NCI-H187 (cell line): ENCODE data around the gene GALNT10.

ENCODE experiments used
- DNase-seq, 2 experiments: peaks; one replicate each; lab custom pipeline; 2025; lab: John Stamatoyannopoulos, UW

Gene GALNT10

DNA sequence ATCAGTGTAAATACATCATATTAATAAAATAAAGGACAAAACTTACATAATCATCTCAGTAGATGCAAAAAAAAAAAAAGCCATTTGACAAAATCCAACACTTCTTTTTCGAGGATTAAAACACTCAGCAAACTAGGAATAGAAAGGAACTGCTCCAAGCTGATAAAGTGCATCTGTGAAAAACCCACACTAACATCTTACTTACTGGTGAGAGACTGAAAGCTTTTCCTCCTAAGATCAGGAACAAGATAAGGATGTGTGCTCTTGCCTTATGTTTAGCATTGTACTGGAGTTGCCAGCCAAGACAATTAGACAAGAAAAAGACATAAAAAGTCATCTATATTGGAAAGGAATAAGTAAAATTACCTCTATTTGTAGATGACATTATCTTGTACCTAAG lies 135.0 kb downstream of the GALNT10 start:
- DNase-seq, result no peak

DNA sequence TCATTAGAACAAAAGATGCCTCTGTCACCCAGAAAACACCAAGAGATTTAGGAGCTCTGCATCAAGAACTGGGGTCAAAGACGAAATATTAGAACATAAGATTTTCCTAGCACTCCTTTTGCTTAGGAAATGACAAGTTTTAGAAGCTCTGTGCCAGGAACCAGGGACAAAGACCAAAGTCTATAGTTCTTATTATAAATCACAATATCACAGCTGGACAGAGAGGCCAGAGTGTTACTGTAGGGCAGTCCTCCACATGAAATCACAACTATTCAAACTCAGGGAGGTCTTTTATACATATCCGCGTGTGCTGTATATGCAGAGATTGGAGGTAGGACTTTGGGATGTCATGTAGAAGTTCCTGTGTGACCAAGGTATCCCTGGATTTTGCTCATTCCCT lies 138.5 kb downstream of the GALNT10 start:
- DNase-seq, result no peak

DNA sequence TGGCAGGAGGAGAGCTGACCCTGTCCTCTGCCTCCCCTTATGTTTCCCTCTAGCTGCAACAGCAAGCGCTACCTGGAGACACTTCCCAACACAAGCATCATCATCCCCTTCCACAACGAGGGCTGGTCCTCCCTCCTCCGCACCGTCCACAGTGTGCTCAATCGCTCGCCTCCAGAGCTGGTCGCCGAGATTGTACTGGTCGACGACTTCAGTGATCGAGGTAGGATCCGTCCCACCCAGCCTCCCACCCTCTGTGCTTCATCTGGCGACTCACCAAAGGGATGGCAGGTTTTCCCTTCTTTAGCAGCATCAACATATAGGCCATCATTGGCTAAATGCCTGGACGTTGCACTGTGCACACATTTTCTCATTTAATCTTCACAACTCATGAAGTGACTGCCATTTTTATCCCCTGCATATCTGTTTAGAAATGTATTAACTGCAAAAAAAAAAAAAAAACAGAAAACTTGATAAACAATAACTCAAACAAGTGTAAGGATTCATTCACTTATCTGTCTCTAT lies 139.0 kb downstream of the GALNT10 start:
- no peak for DNase-seq

DNA sequence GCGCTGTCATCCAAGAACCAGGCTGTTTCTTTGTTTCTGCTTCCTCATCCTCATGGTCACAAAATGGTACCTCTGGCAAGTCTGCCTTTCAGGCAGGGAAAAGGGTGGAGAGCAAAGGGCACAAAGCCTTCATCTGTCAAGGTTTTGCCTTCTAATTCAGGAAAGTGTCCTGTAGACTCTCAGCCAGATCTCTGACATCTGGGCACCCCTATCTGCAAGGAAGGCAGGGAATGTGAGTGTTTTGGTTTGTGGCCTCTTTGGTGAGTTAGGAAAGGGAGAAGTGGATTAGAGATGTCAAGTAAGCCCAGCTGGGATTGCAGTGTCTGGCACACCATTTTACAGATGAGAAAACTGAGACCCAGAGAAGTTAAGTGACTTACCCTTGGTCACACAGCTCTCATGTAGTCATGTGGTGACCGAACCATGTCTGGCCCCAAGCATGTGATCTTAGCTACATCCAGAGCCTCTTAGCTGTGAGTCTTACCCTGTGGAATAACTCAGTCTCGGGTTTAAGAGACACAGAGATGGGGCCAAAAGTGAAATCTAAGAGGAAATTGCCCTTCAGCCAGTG lies 139.6 kb downstream of the GALNT10 start:
- no peak for DNase-seq

DNA sequence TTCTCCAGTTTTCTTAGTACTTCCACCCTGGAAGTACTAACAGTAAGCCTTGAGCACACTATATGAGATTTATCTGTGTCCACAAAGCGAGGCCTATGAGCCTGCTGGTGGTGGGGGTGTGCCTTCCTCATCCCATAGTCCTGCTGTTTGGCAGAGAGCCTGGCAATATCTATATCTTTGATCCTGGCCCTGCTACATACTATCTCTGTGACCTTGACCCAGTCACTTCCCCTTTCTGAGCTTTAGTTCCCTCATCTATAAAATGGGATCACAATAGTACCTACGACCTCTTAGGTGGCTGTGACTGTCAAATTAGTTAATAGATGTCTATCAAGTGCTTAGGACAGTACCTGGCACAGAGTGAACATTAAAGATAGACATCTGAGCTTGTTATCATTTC lies 140.7 kb downstream of the GALNT10 start:
- DNase-seq, result no peak

DNA sequence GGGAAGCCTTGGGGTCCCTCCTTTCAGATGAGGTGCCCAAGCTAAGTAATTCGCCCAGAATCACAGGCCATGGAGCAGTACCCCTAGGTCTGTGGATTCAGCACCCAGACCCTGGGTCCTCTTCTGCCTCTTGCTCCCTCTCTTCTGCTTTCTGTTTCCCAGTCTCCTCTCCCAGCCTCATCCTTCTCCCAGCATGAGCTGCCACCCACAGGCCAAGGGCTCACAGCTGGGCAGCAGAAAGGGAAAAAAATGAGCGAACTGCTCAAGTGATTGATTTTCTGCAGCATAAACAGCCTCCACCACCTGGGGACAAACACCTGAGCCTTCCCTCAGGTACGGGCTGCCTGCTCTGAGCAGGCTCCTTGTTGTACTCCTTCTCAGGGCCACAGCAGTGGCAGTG lies 141.4 kb downstream of the GALNT10 start:
- DNase-seq, result no peak

DNA sequence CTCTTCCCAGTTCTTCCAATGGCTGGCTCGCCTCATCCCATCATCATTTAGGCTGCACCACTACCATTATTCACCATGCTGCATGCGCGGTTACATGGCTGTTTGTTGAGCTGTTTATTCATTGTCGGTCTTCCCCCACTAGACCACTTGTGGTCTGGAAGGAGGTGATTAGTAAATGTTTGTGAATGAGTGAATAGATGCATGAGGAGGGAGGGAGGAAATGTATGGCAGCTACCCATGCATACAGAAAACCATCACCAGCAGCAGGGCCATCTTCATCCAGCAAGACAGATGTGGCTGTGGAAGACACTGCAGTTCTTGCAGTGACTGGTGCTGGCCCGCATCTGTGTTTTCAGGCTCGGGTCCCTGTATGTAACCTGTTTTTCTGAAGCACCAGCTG lies 141.9 kb downstream of the GALNT10 start:
- peak in 1 of 2 experiments; percentile 4 for DNase-seq

DNA sequence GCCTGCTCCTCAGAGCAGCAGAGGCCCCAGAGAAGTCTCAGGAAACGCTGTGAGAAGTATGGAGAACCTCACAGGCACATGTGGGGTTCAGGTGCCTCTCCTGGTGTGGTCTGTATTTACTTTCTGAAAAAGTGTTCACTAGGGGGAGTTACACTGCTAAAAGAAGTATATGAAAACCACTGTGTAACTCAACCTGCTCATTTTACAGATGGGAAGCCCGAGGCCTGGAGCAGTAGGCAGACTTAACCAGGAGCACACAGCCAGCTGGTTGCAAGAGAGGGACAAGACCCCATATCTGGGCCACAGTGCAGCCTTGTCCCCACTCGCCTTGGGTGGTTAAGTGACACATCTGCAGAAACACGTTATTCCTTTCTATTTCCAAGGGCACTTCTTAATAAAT lies 142.5 kb downstream of the GALNT10 start:
- no peak for DNase-seq

DNA sequence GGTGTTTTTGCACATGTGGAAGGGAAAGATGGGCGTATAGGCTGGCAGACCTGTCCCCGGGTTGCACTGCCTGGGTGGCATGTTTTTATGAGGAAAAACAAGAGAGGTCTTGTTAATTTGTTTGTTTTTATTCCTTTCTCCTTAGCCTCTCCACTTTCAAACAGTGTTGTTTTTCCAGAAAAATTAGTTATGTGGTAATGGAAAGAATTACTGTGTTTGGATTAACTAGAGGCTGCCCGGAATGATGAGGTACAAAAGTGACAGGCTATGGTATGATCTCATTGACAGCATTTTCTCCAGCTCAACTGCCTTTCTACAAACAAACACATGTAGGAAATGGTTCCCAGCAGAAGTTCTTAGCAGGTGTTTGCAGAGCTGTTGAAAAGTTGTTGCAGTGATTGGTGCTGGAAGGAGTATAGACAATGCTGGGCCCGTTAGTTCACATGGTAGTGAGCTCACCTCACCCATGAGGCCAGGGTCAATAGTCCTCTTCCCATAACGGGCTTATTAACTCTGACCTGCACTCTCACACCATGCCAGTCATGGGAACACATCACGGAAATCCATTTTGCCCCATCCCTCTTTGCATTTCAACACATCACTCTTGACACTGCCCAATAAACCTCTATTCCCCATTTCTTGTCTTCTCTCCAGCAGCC lies 144.0 kb downstream of the GALNT10 start:
- no peak for DNase-seq

DNA sequence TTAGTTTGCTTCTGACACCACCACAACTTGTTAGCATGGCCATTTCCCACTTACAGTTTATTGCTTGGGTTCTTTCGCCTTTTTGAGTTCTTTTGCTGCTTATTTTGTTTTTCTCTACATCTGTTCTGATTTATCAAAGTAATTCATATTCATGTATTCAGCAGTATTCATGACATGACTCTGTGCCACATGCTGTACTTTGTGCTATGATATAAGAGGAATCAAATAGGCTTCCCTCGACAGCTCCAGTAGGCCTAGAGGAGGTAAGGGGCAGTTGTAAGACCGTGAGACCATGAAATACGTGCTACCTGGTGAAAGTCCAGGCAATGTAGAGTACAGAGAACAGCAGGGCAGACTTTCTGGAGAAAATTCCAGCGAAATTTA lies 144.5 kb downstream of the GALNT10 start:
- DNase-seq, result no peak

DNA sequence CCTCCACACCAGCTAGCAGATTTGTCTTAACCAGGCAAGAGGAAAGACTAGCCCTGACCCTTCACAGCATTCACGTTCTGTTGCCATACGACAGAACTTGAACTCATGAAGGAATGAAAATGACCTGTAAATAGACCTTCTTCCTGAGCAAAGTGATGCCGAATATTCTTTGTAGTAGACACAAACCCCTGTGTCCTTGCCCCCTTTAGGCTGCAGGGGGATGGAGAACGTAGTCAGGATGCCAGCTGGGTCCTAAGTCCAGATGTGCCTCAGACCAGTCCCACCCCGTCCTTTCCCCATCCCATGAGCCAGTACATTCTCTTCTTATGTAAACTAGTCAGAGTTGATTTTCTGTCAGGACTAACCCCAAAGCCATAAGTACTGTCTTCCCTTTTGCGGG lies 151.1 kb downstream of the GALNT10 start:
- DNase-seq, result no peak

DNA sequence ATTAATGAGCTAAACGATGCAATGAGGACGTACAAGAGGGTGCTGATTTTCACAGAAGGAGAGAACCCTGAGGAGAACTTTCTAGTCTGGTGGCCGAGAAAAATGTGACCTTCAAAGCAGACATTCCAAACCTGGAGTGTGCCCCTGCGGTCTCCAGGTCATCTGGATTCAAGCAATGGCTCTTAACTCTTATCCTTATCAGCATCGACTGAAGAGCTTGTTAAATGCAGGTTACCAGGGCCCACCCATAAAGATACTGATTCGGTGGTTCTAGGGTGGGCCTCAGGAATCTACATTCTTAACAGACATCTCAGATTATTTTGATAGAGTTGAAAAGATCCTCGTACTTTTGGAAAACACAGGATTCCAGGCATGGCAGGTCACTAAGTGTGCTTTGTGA lies 151.7 kb downstream of the GALNT10 start:
- no peak for DNase-seq

DNA sequence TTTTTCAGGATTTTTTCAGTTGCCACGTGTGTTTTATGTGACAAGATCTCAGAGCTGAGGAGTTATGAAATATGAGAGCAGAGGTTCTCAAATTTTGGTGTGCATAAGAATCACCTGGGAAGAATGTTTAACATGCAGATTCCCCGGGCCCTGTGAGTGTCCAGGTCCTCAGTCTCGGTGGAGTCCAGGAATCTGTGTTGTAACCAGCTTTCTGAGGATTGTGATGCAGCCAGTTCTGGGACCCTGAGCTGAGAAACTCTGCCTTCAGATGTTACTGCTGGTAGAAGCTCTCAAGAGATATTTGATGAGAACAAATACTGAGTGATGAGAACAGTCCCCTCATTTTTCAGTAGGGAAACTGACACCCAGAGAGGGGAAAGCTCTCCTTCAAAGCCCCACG lies 152.4 kb downstream of the GALNT10 start:
- DNase-seq, result no peak

DNA sequence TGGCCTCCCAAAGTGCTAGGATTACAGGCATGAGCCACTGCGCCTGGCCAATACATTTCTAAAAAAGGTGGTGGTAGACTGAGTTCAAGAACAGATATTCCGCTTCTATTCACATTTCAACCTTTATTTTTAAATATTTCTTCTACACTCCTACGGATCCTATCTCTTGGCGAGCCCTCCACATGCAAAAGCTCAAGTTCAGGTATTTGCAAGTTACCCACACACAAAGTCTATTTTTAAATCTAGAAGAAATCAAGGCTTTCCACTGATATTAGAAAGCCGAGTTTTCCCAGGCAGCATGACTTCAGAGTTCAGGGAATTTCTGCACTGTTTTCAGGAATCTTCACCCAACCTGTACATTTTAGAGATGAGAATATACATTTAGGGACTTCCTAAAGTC lies 153.9 kb downstream of the GALNT10 start:
- no peak for DNase-seq

DNA sequence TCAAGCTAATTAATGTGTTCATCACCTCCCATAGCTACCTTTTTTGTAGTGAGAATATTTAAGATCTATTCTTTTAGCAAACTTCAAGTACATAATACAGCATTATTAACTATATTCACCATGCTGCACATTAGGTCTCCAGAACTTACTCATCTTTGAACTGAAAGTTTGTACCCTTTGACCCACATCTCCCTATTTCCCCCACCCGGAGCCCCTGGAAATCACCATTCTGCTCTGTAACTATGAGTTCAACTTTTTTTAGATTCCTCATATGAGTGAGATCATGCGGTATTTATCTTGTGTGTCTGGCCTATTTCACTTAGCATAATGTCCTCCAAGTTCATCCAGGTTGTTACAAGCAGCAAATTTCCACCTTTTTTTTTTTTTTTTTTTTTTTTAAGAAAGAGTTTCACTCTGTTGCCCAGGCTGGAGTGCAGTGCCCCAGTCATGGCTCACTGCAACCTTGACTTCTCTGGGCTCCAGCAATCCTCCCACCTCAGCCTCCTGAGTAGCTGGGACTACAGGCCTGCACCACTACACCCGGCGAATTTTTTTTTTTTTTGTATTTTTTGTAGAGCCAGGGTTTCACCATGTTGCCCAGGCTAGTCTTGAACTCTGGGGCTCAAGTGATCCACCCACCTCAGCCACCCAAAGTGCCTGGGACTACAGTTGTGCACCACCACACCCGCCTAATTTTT lies 154.9 kb downstream of the GALNT10 start:
- DNase-seq, result no peak

DNA sequence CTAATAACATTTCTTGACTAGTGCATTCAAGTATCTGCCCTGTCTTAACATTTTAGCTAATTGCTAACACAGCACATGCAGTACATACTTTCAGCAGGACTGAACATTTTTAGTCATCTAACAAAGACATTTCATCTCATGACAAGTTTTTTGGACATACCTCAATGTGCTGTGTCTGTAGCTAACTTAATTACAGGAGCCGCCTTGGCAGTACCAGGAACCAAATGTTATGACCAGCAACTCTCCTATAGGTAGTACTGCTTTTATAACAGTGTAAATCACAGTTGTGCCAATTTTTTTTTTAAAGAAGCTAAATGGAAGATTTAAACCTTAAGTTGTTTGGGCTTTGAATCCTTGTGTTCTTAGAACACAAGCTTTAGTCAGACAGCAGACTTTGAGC lies 155.9 kb downstream of the GALNT10 start:
- DNase-seq, result no peak

DNA sequence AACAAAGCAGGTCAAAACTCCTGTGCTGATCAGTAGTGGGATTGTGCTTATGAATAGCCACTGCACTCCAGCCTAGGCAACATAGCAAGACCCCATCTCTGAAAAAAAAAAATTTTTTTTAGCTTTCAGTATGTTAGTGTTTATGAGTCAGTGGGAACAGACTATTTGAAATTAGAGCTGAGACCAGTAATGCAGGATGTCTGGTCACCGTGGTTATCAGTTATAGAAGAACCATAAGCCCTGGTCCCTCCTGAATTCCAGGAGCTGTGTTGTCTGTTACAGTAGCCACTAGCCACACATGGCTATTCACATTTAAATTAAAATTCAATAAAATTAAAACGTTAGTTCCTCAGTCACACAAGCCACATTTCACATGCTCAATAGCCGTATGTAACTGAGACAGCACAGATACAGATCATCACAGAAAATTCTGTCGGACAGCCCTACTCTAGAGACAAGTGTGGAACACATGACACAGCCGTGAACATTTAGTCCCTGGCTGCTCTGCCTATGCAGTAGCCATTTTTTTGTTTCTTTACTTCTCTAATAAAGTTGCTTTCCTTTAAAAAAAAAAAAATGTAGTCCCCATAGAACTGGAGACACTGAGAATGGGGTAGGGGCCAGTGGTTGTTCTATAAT lies 159.2 kb downstream of the GALNT10 start:
- DNase-seq, result no peak

DNA sequence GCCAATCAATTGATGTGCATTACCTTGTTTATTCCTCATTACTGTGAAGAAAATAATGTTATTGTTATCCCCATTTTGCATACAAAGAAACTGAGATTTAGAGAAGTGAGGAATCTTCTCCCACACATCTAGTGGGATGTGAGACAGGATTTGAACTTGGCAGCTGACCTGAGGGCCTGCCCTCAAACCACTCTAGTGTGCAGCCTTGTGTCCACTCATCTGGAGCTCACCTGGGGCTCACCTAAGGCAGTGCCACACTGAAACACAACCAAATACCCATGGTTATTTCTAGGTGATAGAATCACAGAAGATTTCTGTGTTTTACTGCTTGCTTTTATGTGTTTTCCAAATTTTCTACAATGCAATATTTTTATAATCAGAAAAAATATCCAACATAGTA lies 160.6 kb downstream of the GALNT10 start:
- no peak for DNase-seq

DNA sequence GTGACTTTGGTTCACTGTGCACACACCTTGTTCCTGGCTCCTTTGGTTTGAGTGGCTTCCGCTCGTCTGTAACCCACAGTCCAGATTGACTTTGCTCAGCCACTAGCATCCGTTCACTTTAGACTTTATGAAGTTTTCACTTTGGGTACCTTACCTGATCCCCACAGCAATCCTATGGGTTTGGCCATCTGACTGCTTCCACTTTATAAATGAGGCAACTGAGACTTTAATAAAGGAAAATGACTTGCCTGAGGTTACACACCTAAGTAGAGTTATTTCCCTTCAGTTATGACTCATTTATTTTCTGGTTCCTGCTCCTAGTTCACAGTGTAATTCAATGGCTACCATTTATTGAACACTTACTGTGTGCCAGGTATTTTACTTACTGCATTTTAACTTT lies 161.0 kb downstream of the GALNT10 start:
- DNase-seq, result no peak

DNA sequence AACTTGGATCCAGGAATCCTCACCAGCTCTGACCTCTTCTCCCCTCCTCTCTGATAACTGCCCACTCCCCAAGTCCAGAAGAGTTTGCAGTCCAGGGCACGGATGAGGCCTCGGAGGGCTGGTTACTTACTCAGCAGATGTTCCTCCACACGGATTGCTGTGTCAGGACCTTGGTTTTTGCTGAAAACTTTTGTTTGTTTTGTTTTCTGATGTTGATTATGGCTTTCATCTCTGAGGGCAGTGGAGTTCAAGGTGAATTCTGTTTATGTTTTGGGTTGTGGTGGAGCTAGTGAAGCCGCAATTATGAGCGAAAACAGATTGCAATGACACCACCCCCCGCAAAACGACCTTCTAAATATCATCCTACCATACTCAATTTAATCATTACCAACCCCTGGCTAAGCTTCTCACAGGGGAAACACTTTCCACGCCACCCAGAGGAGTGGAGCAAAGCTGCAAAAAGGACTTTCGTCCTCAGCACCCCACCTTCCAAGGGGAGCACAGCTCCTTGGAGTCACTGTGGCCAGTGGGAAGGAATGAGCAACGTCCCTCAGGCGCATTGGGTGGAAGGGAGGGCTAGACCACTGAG lies 162.5 kb downstream of the GALNT10 start:
- no peak for DNase-seq

DNA sequence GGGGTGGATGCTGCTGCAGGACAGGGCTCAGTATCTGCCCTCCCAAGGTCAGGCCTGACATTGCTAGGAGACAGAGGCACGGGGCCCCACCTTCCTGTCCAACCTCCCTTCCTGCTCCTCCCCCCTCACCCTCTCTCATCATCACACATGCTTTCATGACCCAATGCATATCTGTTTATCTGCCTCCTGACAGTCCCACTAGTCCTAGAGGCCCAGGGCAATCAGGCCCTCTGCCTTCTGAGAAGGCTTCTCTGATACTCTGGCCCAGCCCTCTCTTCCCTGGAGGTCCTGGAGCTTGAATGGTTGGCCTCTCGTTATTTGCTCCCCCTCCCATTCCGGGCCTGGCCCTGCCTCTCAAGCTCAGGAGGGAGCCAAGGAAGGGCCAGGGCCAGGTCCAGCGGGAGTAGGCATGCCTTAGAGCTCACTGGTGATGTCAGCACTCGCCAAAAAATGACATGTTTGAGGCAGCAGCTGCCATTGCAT lies 164.6 kb downstream of the GALNT10 start:
- DNase-seq, result no peak

DNA sequence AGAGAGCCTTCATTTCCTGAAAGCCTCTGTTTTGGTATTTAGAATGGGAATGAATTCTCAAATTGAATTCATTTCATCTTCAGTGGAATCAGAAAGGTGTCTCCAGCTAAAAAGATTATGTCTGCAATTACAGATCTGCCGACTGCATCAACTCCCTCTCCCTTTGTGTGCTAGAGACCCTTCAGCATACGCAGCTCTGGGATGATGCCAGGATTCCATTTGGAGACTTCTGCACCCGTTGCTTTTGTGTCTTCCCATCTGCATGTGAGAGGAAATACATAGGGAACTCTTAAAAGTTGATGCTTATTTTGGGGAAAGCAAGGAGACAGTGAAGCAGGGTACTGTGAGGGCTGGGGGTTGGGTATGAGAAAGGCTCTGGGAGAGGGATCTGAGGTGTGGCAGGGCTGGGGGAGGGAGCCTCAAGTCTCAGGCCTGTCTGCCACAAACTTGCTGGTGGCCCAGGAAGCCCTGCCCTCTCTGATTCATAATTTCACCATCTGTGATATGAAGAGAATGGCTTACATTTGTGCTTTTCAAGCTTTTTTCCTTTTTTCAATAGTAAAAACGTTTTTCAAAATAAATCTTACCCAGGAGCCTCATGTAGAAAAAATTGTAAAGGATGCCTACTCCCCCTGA lies 165.6 kb downstream of the GALNT10 start:
- no peak for DNase-seq
